ENCODE results near the gene USP9X.

Gene USP9X

DNA sequence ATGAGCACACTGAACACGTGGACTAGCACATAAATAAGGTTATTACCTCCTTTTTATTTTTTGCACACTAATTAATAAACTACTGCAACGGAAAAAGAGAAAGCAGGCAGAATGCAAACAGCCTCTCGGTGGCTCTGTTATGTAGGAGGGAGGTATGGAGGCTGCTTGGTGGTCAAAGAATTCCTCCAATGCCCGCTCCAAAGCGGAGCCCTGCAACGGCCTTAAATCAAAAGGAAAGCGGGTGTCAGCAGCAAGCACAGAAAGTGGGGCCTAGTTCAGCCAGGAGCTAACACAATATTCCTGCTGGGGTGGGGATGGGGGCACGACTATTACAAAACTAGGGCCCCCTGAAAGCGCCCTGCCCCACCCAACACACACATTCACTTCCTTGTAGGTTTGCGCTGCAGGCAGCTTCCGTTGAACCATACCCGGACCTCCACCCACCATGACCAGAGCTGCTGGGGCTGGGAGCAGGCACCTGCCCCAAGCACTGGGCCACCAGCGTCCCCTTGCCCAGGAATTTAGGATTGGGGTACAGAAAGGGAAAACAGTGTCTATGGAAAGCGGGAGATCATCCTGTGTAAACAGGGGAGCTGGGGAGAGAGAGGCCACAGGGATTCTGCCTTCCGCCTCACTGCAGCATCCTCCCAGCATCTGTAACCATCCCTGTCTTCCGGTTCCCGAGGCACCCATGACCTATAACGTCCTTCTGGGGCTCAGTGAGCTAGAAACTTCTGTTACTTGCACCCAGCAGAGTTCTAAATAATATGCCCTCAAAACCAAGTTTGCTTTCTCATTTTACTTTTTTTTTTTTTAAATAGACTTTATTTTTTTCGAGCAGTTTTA is 191.6 kb downstream of the USP9X start:
- TF ChIP-seq REST (IDR thresholded peaks at IDR 0.05; ENCODE audit: low read depth): no peak

Data from Ishikawa (cell line).